Retinal pigment epithelial cell (primary cell): ENCODE data around the gene ARMC8.

Experiments
- DNase-seq: peaks from one replicate; pipeline ENCODE4 v3.0.0-alpha.2; 2010; ENCODE audit warnings: low read depth
- H3K4me3 ChIP-seq: 2 replicates; pipeline ENCODE4 v1.5.1; 2011; ENCODE audit warnings: mild to moderate bottlenecking, low read length, control low read depth, moderate library complexity
- CTCF ChIP-seq: conservative IDR thresholded peaks from 2 replicates; pipeline ENCODE4 v1.5.1; 2011; ENCODE audit warnings: low read depth, low read length, control low read depth, inconsistent platforms

Gene ARMC8

GRCh38 chr3:138281561-138281960 lies 94.5 kb downstream of the ARMC8 start:
- no peak overlapping the region for H3K4me3 ChIP-seq
- no peak for TF ChIP-seq CTCF
- no peak for DNase-seq

GRCh38 chr3:138282836-138283235 lies 95.7 kb downstream of the ARMC8 start:
- no peak for TF ChIP-seq CTCF
- no peak overlapping the region for H3K4me3 ChIP-seq
- no peak for DNase-seq

GRCh38 chr3:138284079-138284478 lies 97.0 kb downstream of the ARMC8 start:
- no peak for DNase-seq
- H3K4me3 ChIP-seq, result no peak overlapping the region
- TF ChIP-seq CTCF, result no peak

GRCh38 chr3:138284957-138285477 lies 97.9 kb downstream of the ARMC8 start:
- TF ChIP-seq CTCF, result no peak
- H3K4me3 ChIP-seq, result no peak overlapping the region
- DNase-seq, result no peak

GRCh38 chr3:138289260-138289659 lies 102.2 kb downstream of the ARMC8 start:
- no peak for TF ChIP-seq CTCF
- DNase-seq, result no peak
- no peak overlapping the region for H3K4me3 ChIP-seq

- no peak for DNase-seq
- no peak overlapping the region for H3K4me3 ChIP-seq
- no peak for TF ChIP-seq CTCF
These were observed 102.6 kb downstream of the ARMC8 start for GRCh38 chr3:138289701-138290100.

GRCh38 chr3:138296639-138297038 lies 109.5 kb downstream of the ARMC8 start:
- no peak for DNase-seq
- H3K4me3 ChIP-seq, result no peak overlapping the region
- no peak for TF ChIP-seq CTCF
